Measurements from ENCODE around the gene RASAL2.

The RASAL2 gene

GRCh38 chr1:178057141-178057765 lies 36.7 kb upstream of the RASAL2 start:
- Mint-ChIP-seq H3K27ac (peak overlapping the region in 2 of 3 experiments; percentile 43 to 93), H3K4me1 (peaks cover 58% of the 10 kb centered on the region), H3K9me3 (no peaks in the 10 kb centered on the region), H3K27me3 (ENCODE audit: low read depth) (peaks cover 5% of the 10 kb centered on the region), H3K36me3 (ENCODE audit: low read depth) (no peaks in the 10 kb centered on the region), H3K4me3 (no peak overlapping the region)
- no peak for TF ChIP-seq CTCF (IDR thresholded peaks at IDR 0.05; ENCODE audit: unreplicated experiment in 3 of 3)

GRCh38 chr1:178057912-178058534 lies 35.9 kb upstream of the RASAL2 start:
- H3K27me3 Mint-ChIP-seq (ENCODE audit: low read depth) = no peaks in the 10 kb centered on the region
- H3K4me1 Mint-ChIP-seq = peaks cover 51% of the 10 kb centered on the region
- no peaks in the 10 kb centered on the region for H3K9me3 Mint-ChIP-seq
- H3K36me3 Mint-ChIP-seq (ENCODE audit: low read depth) = no peaks in the 10 kb centered on the region
- H3K4me3 Mint-ChIP-seq = peak overlapping the region in 1 of 3 experiments; percentile 29
- H3K27ac Mint-ChIP-seq = peak overlapping the region; percentile 74 to 93 (median 79)
- no peak for TF ChIP-seq CTCF (IDR thresholded peaks at IDR 0.05; ENCODE audit: unreplicated experiment in 3 of 3)

- Mint-ChIP-seq H3K4me3 (no peak overlapping the region), H3K27me3 (ENCODE audit: low read depth) (no peaks in the 10 kb centered on the region), H3K4me1 (peaks cover 43% of the 10 kb centered on the region), H3K9me3 (no peaks in the 10 kb centered on the region), H3K36me3 (ENCODE audit: low read depth) (no peaks in the 10 kb centered on the region), H3K27ac (peak overlapping the region; percentile 16 to 28 (median 23))
- no peak for TF ChIP-seq CTCF (IDR thresholded peaks at IDR 0.05; ENCODE audit: unreplicated experiment in 3 of 3)
Observed at GRCh38 chr1:178060789-178061556, 32.9 kb upstream of the RASAL2 start.

- Mint-ChIP-seq H3K27ac (no peak overlapping the region), H3K36me3 (ENCODE audit: low read depth) (no peaks in the 10 kb centered on the region), H3K4me1 (peaks cover 40% of the 10 kb centered on the region), H3K27me3 (ENCODE audit: low read depth) (no peaks in the 10 kb centered on the region), H3K4me3 (no peak overlapping the region), H3K9me3 (no peaks in the 10 kb centered on the region)
- TF ChIP-seq CTCF (IDR thresholded peaks at IDR 0.05; ENCODE audit: unreplicated experiment in 3 of 3) = no peak
Observed at GRCh38 chr1:178061620-178062019, 32.3 kb upstream of the RASAL2 start.

GRCh38 chr1:178064191-178064821 lies 29.6 kb upstream of the RASAL2 start:
- Mint-ChIP-seq H3K27me3 (ENCODE audit: low read depth) (no peaks in the 10 kb centered on the region), H3K4me3 (no peak overlapping the region), H3K36me3 (ENCODE audit: low read depth) (no peaks in the 10 kb centered on the region), H3K9me3 (no peaks in the 10 kb centered on the region), H3K27ac (no peak overlapping the region), H3K4me1 (peaks cover 19% of the 10 kb centered on the region)
- no peak for TF ChIP-seq CTCF (IDR thresholded peaks at IDR 0.05; ENCODE audit: unreplicated experiment in 3 of 3)

All from nephron (organoid).